Measurements from ENCODE around the gene ADGRV1. TPM values are rescaled to one million over a fixed set of nuclear protein-coding genes. Genes with fewer than 3 reads are reported as not detected.

The ADGRV1 gene
- total RNA-seq, 1 experiment from 2014 or later = 64.8 TPM

GRCh38 chr5:91042247-91042935 lies 483.8 kb downstream of the ADGRV1 start:
- H3K4me1 Mint-ChIP-seq = peaks cover 24 to 29% of the 10 kb centered on the region in 2 experiments
- no peaks in the 10 kb centered on the region for H4K20me1 ChIP-seq (ENCODE audit: control insufficient read depth, insufficient read depth, insufficient read length)
- no peak overlapping the region for H3K27ac ChIP-seq (ENCODE audit: insufficient read length, low read depth, low read length)
- no peaks in the 10 kb centered on the region for H3K23me2 ChIP-seq (ENCODE audit: insufficient read length, low read depth, low read length, poor library complexity, severe bottlenecking)
- H3K79me2 ChIP-seq (ENCODE audit: insufficient read depth, low read length) = no peaks in the 10 kb centered on the region
- no CpG with 5 or more reads among the region's 1 CpG for WGBS (ENCODE audit: extremely low coverage, insufficient read length, low lambda C conversion rate)
- no peak overlapping the region for H3K56ac ChIP-seq (ENCODE audit: insufficient read length, low read depth, low read length)
- TF ChIP-seq CTCF (conservative IDR thresholded peaks at IDR 0.05) = no peak
- no peak overlapping the region for H4K8ac ChIP-seq (replicated peaks; ENCODE audit: insufficient read length, low read depth, low read length)
- H2BK20ac ChIP-seq (ENCODE audit: low read depth, low read length, poor library complexity, severe bottlenecking) = no peak overlapping the region
- no peaks in the 10 kb centered on the region for H3K27me3 Mint-ChIP-seq (ENCODE audit: low read depth)
- no peak for DNase-seq
- no peak overlapping the region for H2AFZ ChIP-seq (ENCODE audit: low read length)
- H3K23ac ChIP-seq (ENCODE audit: insufficient read length, low read depth, low read length) = no peak overlapping the region
- no peak overlapping the region for H2BK15ac ChIP-seq (ENCODE audit: low read depth, low read length)
- H3K9me3 Mint-ChIP-seq = peaks cover 2 to 9% of the 10 kb centered on the region in 2 experiments; a peak in 4 of 5 replicates
- H3K4me1 ChIP-seq (ENCODE audit: insufficient read depth, low read length) = peaks cover 4% of the 10 kb centered on the region
- no peak overlapping the region for H3K4ac ChIP-seq (ENCODE audit: low read depth, low read length)
- H2AK5ac ChIP-seq (ENCODE audit: insufficient read length, low read length) = no peak overlapping the region
- H3K18ac ChIP-seq (ENCODE audit: insufficient read length, low read depth, low read length) = no peak overlapping the region
- H3K36me3 Mint-ChIP-seq (ENCODE audit: insufficient read depth in 1 of 3, low read depth in 3 of 3) = peaks cover 14 to 33% (median 15%) of the 10 kb centered on the region in 3 experiments
- H2BK120ac ChIP-seq (ENCODE audit: low read depth, low read length, poor library complexity, severe bottlenecking) = no peak overlapping the region
- H3K9ac ChIP-seq (ENCODE audit: extremely low read depth, insufficient read length, low read length) = no peak overlapping the region
- H4K5ac ChIP-seq (ENCODE audit: insufficient read length, low read depth, low read length) = no peak overlapping the region
- no peak overlapping the region for H3T11ph ChIP-seq (ENCODE audit: low read length)
- no peak overlapping the region for H3K27ac Mint-ChIP-seq
- H3K79me1 ChIP-seq (ENCODE audit: insufficient read depth, low read depth, low read length, poor library complexity, severe bottlenecking) = no peaks in the 10 kb centered on the region
- no peak overlapping the region for H2BK5ac ChIP-seq (ENCODE audit: insufficient read length, low read length)
- H3K14ac ChIP-seq (ENCODE audit: insufficient read depth, low read length) = no peak overlapping the region
- H2BK12ac ChIP-seq (ENCODE audit: insufficient read length, low read depth, low read length) = no peak overlapping the region
- H3K9me3 ChIP-seq (ENCODE audit: control insufficient read depth, low read depth, low read length) = no peaks in the 10 kb centered on the region
- H3K4me2 ChIP-seq (ENCODE audit: insufficient read depth, insufficient read length, low read length) = no peak overlapping the region
- no peak overlapping the region for H4K91ac ChIP-seq (ENCODE audit: insufficient read length, low read depth, low read length)
- no peak overlapping the region for H3K4me3 Mint-ChIP-seq
- H3K27me3 ChIP-seq (ENCODE audit: insufficient read depth, low read length) = no peaks in the 10 kb centered on the region

All from H9 (cell line).